Mucosa of rectum (tissue), 2 donors: Measurements from ENCODE around the gene SCUBE1.

ENCODE experiments used
- H3K27ac ChIP-seq, 2 donors: one replicate each; pipeline ENCODE4 v1.7.0; 2013; ENCODE audit warnings: inconsistent platforms in 2 of 2, low read depth in 2 of 2, low read length in 2 of 2
- H3K27me3 ChIP-seq, 2 donors: one replicate each; pipeline ENCODE4 v1.7.0; 2013; ENCODE audit warnings: low read length in 2 of 2; ENCODE audit not compliant: control insufficient read depth in 2 of 2, insufficient read depth in 2 of 2
- H3K36me3 ChIP-seq, 2 donors: one replicate each; pipeline ENCODE4 v1.7.0; 2013; ENCODE audit warnings: low read length in 2 of 2; ENCODE audit not compliant: control insufficient read depth in 2 of 2, insufficient read depth in 2 of 2
- H3K4me1 ChIP-seq, 2 donors: one replicate each; pipeline ENCODE4 v1.7.0; 2013; ENCODE audit warnings: low read length in 2 of 2, mild to moderate bottlenecking in 1 of 2; ENCODE audit not compliant: control insufficient read depth in 2 of 2, insufficient read depth in 2 of 2
- H3K4me3 ChIP-seq, 2 donors: one replicate each; pipeline ENCODE4 v1.7.0; 2013; ENCODE audit warnings: low read length in 2 of 2
- H3K9ac ChIP-seq, 2 donors: one replicate each; pipeline ENCODE4 v1.7.0; 2013; ENCODE audit warnings: low read length in 2 of 2, low read depth in 1 of 2, mild to moderate bottlenecking in 1 of 2
- H3K9me3 ChIP-seq, 2 donors: one replicate each; pipeline ENCODE4 v1.7.0; 2013; ENCODE audit warnings: low read length in 2 of 2; ENCODE audit not compliant: control insufficient read depth in 2 of 2
- donor health status: healthy.
- donor health status: Normal muscosa, but diverticular disease.

SCUBE1 gene

GRCh38 chr22:43164636-43165035 is 178.5 kb downstream of the SCUBE1 start:
- no peaks in the 10 kb centered on the region for H3K27me3 ChIP-seq
- no peak overlapping the region for H3K27ac ChIP-seq
- no peak overlapping the region for H3K4me3 ChIP-seq
- H3K36me3 ChIP-seq, result peaks cover 24 to 28% of the 10 kb centered on the region in 2 donors
- no peak overlapping the region for H3K9ac ChIP-seq
- H3K9me3 ChIP-seq, result no peaks in the 10 kb centered on the region
- peaks cover 10 to 20% of the 10 kb centered on the region in 2 donors for H3K4me1 ChIP-seq

GRCh38 chr22:43163241-43163795 is 179.9 kb downstream of the SCUBE1 start:
- H3K27ac ChIP-seq, result peak overlapping the region in 1 of 2 donors; percentile 16
- H3K27me3 ChIP-seq, result no peaks in the 10 kb centered on the region
- no peak overlapping the region for H3K9ac ChIP-seq
- peaks cover 18 to 22% of the 10 kb centered on the region in 2 donors for H3K36me3 ChIP-seq
- peaks cover 21 to 32% of the 10 kb centered on the region in 2 donors for H3K4me1 ChIP-seq
- H3K4me3 ChIP-seq, result no peak overlapping the region
- H3K9me3 ChIP-seq, result no peaks in the 10 kb centered on the region

GRCh38 chr22:43162412-43163150 is 180.6 kb downstream of the SCUBE1 start:
- no peak overlapping the region for H3K27ac ChIP-seq
- H3K9me3 ChIP-seq, result no peaks in the 10 kb centered on the region
- H3K4me1 ChIP-seq, result peaks cover 28 to 39% of the 10 kb centered on the region in 2 donors
- no peaks in the 10 kb centered on the region for H3K27me3 ChIP-seq
- H3K9ac ChIP-seq, result no peak overlapping the region
- no peak overlapping the region for H3K4me3 ChIP-seq
- H3K36me3 ChIP-seq, result peaks cover 14 to 15% of the 10 kb centered on the region in 2 donors

GRCh38 chr22:43160497-43161126 is 182.6 kb downstream of the SCUBE1 start:
- no peaks in the 10 kb centered on the region for H3K9me3 ChIP-seq
- H3K9ac ChIP-seq, result peak overlapping the region; percentile 34 to 36
- peaks cover 38 to 39% of the 10 kb centered on the region in 2 donors for H3K4me1 ChIP-seq
- no peak overlapping the region for H3K4me3 ChIP-seq
- H3K36me3 ChIP-seq, result peaks cover 8 to 10% of the 10 kb centered on the region in 2 donors
- H3K27me3 ChIP-seq, result no peaks in the 10 kb centered on the region
- H3K27ac ChIP-seq, result peak overlapping the region in 1 of 2 donors; percentile 83

- peaks cover 8 to 14% of the 10 kb centered on the region in 2 donors for H3K36me3 ChIP-seq
- peak overlapping the region; percentile 67 to 83 for H3K27ac ChIP-seq
- no peak overlapping the region for H3K4me3 ChIP-seq
- H3K27me3 ChIP-seq, result no peaks in the 10 kb centered on the region
- peaks cover 39 to 40% of the 10 kb centered on the region in 2 donors for H3K4me1 ChIP-seq
- H3K9ac ChIP-seq, result peak overlapping the region; percentile 14 to 53
- H3K9me3 ChIP-seq, result no peaks in the 10 kb centered on the region
Measured at GRCh38 chr22:43159484-43160178, 183.5 kb downstream of the SCUBE1 start.

- peak overlapping the region; percentile 67 to 83 for H3K27ac ChIP-seq
- H3K4me3 ChIP-seq, result no peak overlapping the region
- no peaks in the 10 kb centered on the region for H3K27me3 ChIP-seq
- peak overlapping the region in 1 of 2 donors; percentile 53 for H3K9ac ChIP-seq
- peaks cover 8 to 14% of the 10 kb centered on the region in 2 donors for H3K36me3 ChIP-seq
- peaks cover 40 to 43% of the 10 kb centered on the region in 2 donors for H3K4me1 ChIP-seq
- no peaks in the 10 kb centered on the region for H3K9me3 ChIP-seq
Measured at GRCh38 chr22:43158778-43159483, 184.2 kb downstream of the SCUBE1 start.

- Histone ChIP-seq H3K27me3 (no peaks in the 10 kb centered on the region), H3K9ac (peak overlapping the region in 1 of 2 donors; percentile 53), H3K4me1 (peaks cover 33 to 45% of the 10 kb centered on the region in 2 donors), H3K4me3 (no peak overlapping the region), H3K36me3 (peaks cover 8 to 13% of the 10 kb centered on the region in 2 donors), H3K9me3 (no peaks in the 10 kb centered on the region), H3K27ac (peak overlapping the region; percentile 67 to 83)
Measured at GRCh38 chr22:43157874-43158546, 185.2 kb downstream of the SCUBE1 start.

GRCh38 chr22:43156413-43156812 is 186.8 kb downstream of the SCUBE1 start:
- H3K9me3 ChIP-seq, result no peaks in the 10 kb centered on the region
- H3K4me3 ChIP-seq, result no peak overlapping the region
- no peak overlapping the region for H3K27ac ChIP-seq
- H3K27me3 ChIP-seq, result no peaks in the 10 kb centered on the region
- no peak overlapping the region for H3K9ac ChIP-seq
- H3K36me3 ChIP-seq, result peaks cover 5 to 8% of the 10 kb centered on the region in 2 donors
- peaks cover 40 to 56% of the 10 kb centered on the region in 2 donors for H3K4me1 ChIP-seq

GRCh38 chr22:43155789-43156188 is 187.4 kb downstream of the SCUBE1 start:
- no peak overlapping the region for H3K27ac ChIP-seq
- H3K36me3 ChIP-seq, result peaks cover 4 to 5% of the 10 kb centered on the region in 2 donors
- H3K9me3 ChIP-seq, result no peaks in the 10 kb centered on the region
- no peak overlapping the region for H3K4me3 ChIP-seq
- no peaks in the 10 kb centered on the region for H3K27me3 ChIP-seq
- H3K4me1 ChIP-seq, result peaks cover 44 to 60% of the 10 kb centered on the region in 2 donors
- no peak overlapping the region for H3K9ac ChIP-seq
